CD4-positive, CD25-positive, alpha-beta regulatory T cell (primary cell): ENCODE data around the gene SUSD6. TPM values are rescaled to one million over a fixed set of nuclear protein-coding genes. Genes with fewer than 3 reads are reported as not detected.
"Not testable (repeated sequence)": the region's sequence is repeated elsewhere in the genome, so short reads cannot be mapped to it uniquely, and the experiment has no call there.

ENCODE experiments used
- ATAC-seq, 2 donors: fragments of 150-1000 bp; cut with Tn5 transposase; one replicate each; pipeline ENCODE4 v1.10.0; 2021; ENCODE audit warnings: low read depth in 2 of 2, moderate number of reproducible peaks in 2 of 2, moderate library complexity in 1 of 2
- DNase-seq, 3 donors: peaks; one replicate each; pipeline versions ENCODE4 v3.0.0 to v3.0.0-alpha.2; 2012 to 2022; ENCODE audit warnings: mixed read lengths in 1 of 3
- H3K27ac ChIP-seq: one replicate; pipeline ENCODE4 v1.7.0; 2013; ENCODE audit warnings: mild to moderate bottlenecking, low read length; ENCODE audit not compliant: insufficient read depth, poor library complexity, severe bottlenecking
- H3K27me3 ChIP-seq: one replicate; pipeline ENCODE4 v1.7.0; 2013; ENCODE audit warnings: low read length; ENCODE audit not compliant: control insufficient read depth, insufficient read depth
- H3K36me3 ChIP-seq: one replicate; pipeline ENCODE4 v1.7.0; 2013; ENCODE audit warnings: mild to moderate bottlenecking, low read length, moderate library complexity; ENCODE audit not compliant: control insufficient read depth, insufficient read depth
- H3K4me1 ChIP-seq: 2 replicates; pipeline ENCODE4 v1.7.0; 2013; ENCODE audit warnings: mild to moderate bottlenecking, low read length; ENCODE audit not compliant: insufficient read depth, control insufficient read depth, poor library complexity, severe bottlenecking
- H3K4me3 ChIP-seq: one replicate; pipeline ENCODE4 v1.7.0; 2013; ENCODE audit warnings: low read depth, mild to moderate bottlenecking, low read length, moderate library complexity
- H3K9me3 ChIP-seq, 2 experiments: 1 replicate in 1 of 2; 2 replicates in 1 of 2; pipeline ENCODE4 v1.7.0; 2013; ENCODE audit warnings: low read length in 2 of 2, mild to moderate bottlenecking in 1 of 2, moderate library complexity in 1 of 2; ENCODE audit not compliant: control insufficient read depth in 2 of 2
- H3K27ac Mint-ChIP-seq, 3 donors: one replicate each; pipeline ENCODE4 v1.8.0; 2020 to 2022; ENCODE audit warnings: mild to moderate bottlenecking in 3 of 3, mixed read lengths in 3 of 3, moderate library complexity in 2 of 3
- H3K27me3 Mint-ChIP-seq: one replicate; pipeline ENCODE4 v1.8.0; 2022; ENCODE audit warnings: mild to moderate bottlenecking, mixed read lengths
- H3K36me3 Mint-ChIP-seq: one replicate; pipeline ENCODE4 v1.8.0; 2020; ENCODE audit warnings: mixed read lengths
- H3K4me1 Mint-ChIP-seq, 4 donors: one replicate each; pipeline ENCODE4 v1.8.0; 2020 to 2022; ENCODE audit warnings: mixed read lengths in 4 of 4, mild to moderate bottlenecking in 1 of 4
- H3K4me3 Mint-ChIP-seq, 4 donors: one replicate each; pipeline ENCODE4 v1.8.0; 2020 to 2022; ENCODE audit warnings: mild to moderate bottlenecking in 4 of 4, mixed read lengths in 4 of 4, moderate library complexity in 3 of 4
- H3K9me3 Mint-ChIP-seq, 7 donors: one replicate each; pipeline ENCODE4 v1.8.0; 2020 to 2022; ENCODE audit warnings: mixed read lengths in 7 of 7, mild to moderate bottlenecking in 3 of 7, moderate library complexity in 2 of 7
- polyA plus RNA-seq, 4 donors: library from polyadenylated mRNA; unstranded; fragments of 300-500 nt; fragmentation: Illumina TruSeq; gene quantifications; one replicate each; pipeline ENCODE4 v1.2.3, GENCODE V29; 2021
- total RNA-seq: library from RNA; stranded (reverse); gene quantifications from one replicate; pipeline ENCODE4 v1.2.3, GENCODE V29; 2022

The SUSD6 gene
- total and polyA plus RNA-seq, 5 donors from 2014 or later, result 7.7 to 101 (median 9.6) TPM

DNA sequence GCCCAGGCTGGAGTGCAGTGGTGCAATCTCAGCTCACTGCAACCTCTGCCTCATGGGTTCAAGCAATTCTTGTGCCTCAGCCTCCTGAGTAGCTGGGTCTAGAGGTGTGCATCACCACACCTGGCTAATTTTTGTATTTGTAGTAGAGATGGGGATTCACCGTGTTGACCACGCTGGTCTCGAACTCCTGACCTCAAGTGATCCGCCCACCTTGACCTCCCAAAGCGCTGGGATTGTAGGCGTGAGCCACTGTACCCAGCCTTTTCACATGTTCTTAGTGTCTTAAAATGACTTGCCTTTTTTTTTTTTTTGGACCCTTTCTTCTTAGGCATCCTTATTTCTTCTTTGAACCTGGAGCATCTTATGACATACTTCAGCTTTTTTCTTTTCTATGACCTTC is 87.8 kb downstream of the SUSD6 start:
- H3K36me3 ChIP-seq, result peaks cover 12% of the 10 kb centered on the region
- not testable (repeated sequence) for H3K4me3 Mint-ChIP-seq, H3K36me3 Mint-ChIP-seq, H3K27ac ChIP-seq, H3K9me3 ChIP-seq, ATAC-seq, DNase-seq, H3K27me3 ChIP-seq, H3K9me3 Mint-ChIP-seq, H3K27me3 Mint-ChIP-seq, H3K4me3 ChIP-seq
- H3K4me1 ChIP-seq, result peaks cover 37% of the 10 kb centered on the region
- H3K27ac Mint-ChIP-seq, result peak overlapping the region in 2 of 3 donors; percentile 8 to 44
- H3K4me1 Mint-ChIP-seq, result peaks cover 46 to 84% (median 64%) of the 10 kb centered on the region in 4 donors

DNA sequence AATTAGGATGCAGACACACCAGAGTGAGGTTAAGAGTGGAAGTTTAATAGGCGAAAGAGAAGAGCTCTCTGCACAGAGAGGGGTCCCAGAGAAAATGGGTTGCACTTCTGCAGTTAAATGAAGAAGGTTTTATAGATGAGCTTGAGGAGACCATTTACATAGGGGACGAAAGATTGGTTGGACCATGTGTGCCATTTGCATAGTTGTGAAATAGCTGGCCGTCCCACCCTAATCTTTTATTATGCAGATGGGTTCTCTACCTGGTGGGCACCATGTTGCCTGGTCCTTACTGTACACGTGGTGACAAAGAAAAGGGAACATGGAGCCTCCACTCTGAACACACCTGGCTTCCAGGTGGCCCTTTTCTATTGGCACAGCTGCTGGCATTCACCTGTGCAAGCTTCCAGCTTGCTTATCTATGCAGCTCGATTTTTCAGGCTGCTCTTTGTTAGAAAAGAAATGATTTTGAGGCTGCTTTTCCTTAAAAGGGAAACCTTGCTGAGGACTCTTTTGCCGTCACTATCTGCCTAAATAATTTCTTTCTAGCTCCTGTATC is 88.4 kb downstream of the SUSD6 start:
- Histone ChIP-seq H3K27me3 (no peaks in the 10 kb centered on the region), H3K4me3 (no peak overlapping the region), H3K4me1 (peaks cover 35% of the 10 kb centered on the region), H3K36me3 (peaks cover 18% of the 10 kb centered on the region), H3K27ac (no peak overlapping the region), H3K9me3 (no peaks in the 10 kb centered on the region)
- DNase-seq, result no peak
- Mint-ChIP-seq H3K9me3 (peaks cover 0 to 1% (median 0%) of the 10 kb centered on the region in 7 donors), H3K4me1 (peaks cover 46 to 79% (median 62%) of the 10 kb centered on the region in 4 donors), H3K4me3 (no peak overlapping the region), H3K36me3 (peaks cover 8% of the 10 kb centered on the region), H3K27ac (peak overlapping the region in 2 of 3 donors; percentile 44 to 67), H3K27me3 (no peaks in the 10 kb centered on the region)
- no peak for ATAC-seq

DNA sequence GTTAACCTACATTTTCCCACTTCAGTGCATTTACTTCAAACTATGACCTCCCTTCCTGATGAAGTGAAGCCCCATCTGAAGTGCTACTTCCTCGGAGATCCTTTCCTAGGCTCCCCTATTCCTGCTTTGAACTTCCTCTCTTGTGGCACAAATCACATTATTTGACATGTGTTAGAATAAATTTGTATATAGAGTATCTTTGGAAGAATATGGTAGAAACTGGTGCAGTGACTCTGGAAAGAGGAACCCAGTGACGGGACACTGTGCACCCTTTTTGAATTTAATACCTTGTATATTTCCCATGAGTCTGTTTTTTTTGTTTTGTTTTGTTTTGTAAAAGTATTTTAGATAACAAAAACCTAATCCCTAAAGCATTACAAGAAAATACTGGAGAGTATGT is 89.2 kb downstream of the SUSD6 start:
- Histone ChIP-seq H3K27ac (no peak overlapping the region), H3K36me3 (peaks cover 24% of the 10 kb centered on the region), H3K9me3 (no peaks in the 10 kb centered on the region), H3K27me3 (no peaks in the 10 kb centered on the region), H3K4me1 (peaks cover 27% of the 10 kb centered on the region), H3K4me3 (no peak overlapping the region)
- H3K27ac Mint-ChIP-seq, result peak overlapping the region in 2 of 3 donors; percentile 23 to 67
- H3K4me1 Mint-ChIP-seq, result peaks cover 46 to 72% (median 59%) of the 10 kb centered on the region in 4 donors
- peaks cover 0 to 1% (median 0%) of the 10 kb centered on the region in 7 donors for H3K9me3 Mint-ChIP-seq
- no peaks in the 10 kb centered on the region for H3K27me3 Mint-ChIP-seq
- peak overlapping the region in 1 of 4 donors; percentile 39 for H3K4me3 Mint-ChIP-seq
- DNase-seq (no peak), ATAC-seq (no peak)
- peaks cover 8% of the 10 kb centered on the region for H3K36me3 Mint-ChIP-seq

DNA sequence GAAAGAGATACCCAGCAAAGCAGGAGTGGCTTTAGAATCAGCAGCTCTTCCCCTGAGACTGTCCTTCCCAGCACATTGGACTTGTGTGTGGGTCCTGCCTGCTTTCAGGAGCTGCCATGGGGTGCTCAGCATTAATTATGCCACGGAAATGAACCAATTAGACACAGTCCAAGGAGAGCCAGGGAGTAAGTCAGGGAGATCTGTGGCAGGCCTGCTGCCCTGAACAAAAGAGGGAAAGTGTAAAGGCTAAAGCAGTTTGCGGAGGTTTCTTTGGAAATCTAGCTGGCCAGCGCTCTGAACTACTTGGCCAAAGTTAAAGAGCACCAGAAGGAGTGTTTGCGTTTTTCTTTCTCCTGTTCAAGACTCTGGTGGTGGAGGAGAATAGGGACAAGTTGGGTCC is 89.9 kb downstream of the SUSD6 start:
- Histone ChIP-seq H3K27ac (no peak overlapping the region), H3K27me3 (no peaks in the 10 kb centered on the region), H3K4me1 (peaks cover 20% of the 10 kb centered on the region), H3K4me3 (no peak overlapping the region), H3K36me3 (peaks cover 31% of the 10 kb centered on the region), H3K9me3 (no peaks in the 10 kb centered on the region)
- no peak for DNase-seq
- Mint-ChIP-seq H3K4me3 (no peak overlapping the region), H3K27me3 (no peaks in the 10 kb centered on the region), H3K9me3 (peaks cover 0 to 1% (median 0%) of the 10 kb centered on the region in 7 donors), H3K27ac (peak overlapping the region; percentile 23 to 72 (median 61)), H3K4me1 (peaks cover 39 to 67% (median 52%) of the 10 kb centered on the region in 4 donors), H3K36me3 (peaks cover 13% of the 10 kb centered on the region)
- no peak for ATAC-seq

DNA sequence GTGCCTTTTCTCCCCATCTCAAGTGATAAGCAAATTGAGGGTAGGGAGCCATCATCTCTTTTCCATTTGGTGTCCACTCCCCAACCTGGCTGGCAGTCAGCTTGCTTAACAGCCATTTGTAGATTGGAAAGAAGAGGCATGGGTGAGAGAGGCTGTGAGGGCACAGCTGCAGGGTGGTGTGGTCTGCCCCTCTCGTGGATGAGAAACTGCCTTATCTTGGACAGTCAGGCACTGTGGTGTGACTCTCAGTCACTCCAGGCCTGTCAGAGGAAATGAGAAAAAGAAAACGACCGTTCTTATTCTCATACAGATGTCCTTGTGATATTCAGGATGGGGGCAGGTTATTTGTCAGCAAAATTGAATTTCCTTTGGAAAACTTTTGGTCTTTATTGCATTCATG is 90.5 kb downstream of the SUSD6 start:
- peaks cover 18% of the 10 kb centered on the region for H3K36me3 Mint-ChIP-seq
- H3K9me3 Mint-ChIP-seq, result peaks cover 0 to 1% (median 0%) of the 10 kb centered on the region in 7 donors
- no peak for DNase-seq
- H3K9me3 ChIP-seq, result no peaks in the 10 kb centered on the region
- H3K36me3 ChIP-seq, result peaks cover 37% of the 10 kb centered on the region
- H3K4me1 Mint-ChIP-seq, result peaks cover 34 to 62% (median 46%) of the 10 kb centered on the region in 4 donors
- H3K27ac Mint-ChIP-seq, result peak overlapping the region in 1 of 3 donors; percentile 75
- H3K4me3 ChIP-seq, result no peak overlapping the region
- no peaks in the 10 kb centered on the region for H3K27me3 Mint-ChIP-seq
- ATAC-seq, result no peak
- H3K27me3 ChIP-seq, result no peaks in the 10 kb centered on the region
- H3K4me1 ChIP-seq, result peaks cover 15% of the 10 kb centered on the region
- H3K4me3 Mint-ChIP-seq, result no peak overlapping the region
- no peak overlapping the region for H3K27ac ChIP-seq

DNA sequence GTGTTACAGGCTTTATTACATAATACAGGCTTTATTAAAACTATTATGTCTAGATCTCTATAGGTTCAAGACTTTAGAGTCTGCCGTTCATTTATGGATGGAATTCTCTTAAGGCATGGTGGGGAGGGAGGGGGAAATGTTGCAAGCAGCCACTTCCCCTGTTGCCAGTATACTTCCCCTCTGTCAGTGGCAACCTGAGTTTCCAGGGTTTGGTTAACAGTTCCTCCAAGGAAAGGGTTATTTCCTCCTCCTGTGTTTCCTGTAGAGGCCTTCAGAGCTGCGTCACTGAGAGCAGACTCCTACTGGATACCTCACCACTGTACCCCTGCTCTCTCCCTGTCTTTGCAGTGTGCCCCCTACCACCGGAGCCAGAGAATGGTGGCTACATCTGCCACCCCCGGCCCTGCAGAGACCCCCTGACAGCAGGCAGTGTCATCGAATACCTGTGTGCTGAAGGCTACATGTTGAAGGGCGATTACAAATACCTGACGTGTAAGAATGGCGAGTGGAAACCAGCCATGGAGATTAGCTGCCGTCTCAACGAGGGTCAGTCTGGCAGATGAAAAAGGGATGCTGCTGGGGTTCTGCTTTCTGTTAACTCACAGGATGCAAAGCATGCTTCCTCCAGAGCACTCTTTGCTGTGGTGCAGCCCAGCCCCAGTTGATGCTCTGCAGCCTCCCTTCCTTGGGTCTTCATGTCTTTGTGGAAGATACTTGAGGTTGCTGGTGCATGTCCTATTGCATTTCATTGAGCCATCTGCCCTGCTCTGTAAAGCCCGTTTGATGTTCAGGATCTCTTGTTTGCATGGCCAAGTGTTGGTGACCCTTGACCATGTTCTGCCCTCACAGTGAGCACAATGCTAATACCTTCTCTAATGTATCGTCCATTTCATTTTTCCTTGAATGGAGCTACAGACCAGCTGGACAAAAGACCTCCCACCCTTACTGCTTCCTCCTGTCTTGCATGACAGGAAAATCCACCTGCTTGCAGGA is 91.9 kb downstream of the SUSD6 start:
- H3K4me1 ChIP-seq, result peaks cover 9% of the 10 kb centered on the region
- H3K4me1 Mint-ChIP-seq, result peaks cover 28 to 49% (median 35%) of the 10 kb centered on the region in 4 donors
- H3K27ac ChIP-seq, result no peak overlapping the region
- H3K27me3 ChIP-seq, result no peaks in the 10 kb centered on the region
- peaks cover 51% of the 10 kb centered on the region for H3K36me3 ChIP-seq
- no peak overlapping the region for H3K4me3 ChIP-seq
- H3K27ac Mint-ChIP-seq, result peak overlapping the region; percentile 6 to 75 (median 60)
- peaks cover 26% of the 10 kb centered on the region for H3K36me3 Mint-ChIP-seq
- peak overlapping the region in 1 of 4 donors; percentile 17 for H3K4me3 Mint-ChIP-seq
- no peak for DNase-seq
- ATAC-seq, result peak in 1 of 2 donors; percentile 24
- peaks cover 0 to 1% (median 0%) of the 10 kb centered on the region in 7 donors for H3K9me3 Mint-ChIP-seq
- H3K27me3 Mint-ChIP-seq, result no peaks in the 10 kb centered on the region
- H3K9me3 ChIP-seq, result no peaks in the 10 kb centered on the region

DNA sequence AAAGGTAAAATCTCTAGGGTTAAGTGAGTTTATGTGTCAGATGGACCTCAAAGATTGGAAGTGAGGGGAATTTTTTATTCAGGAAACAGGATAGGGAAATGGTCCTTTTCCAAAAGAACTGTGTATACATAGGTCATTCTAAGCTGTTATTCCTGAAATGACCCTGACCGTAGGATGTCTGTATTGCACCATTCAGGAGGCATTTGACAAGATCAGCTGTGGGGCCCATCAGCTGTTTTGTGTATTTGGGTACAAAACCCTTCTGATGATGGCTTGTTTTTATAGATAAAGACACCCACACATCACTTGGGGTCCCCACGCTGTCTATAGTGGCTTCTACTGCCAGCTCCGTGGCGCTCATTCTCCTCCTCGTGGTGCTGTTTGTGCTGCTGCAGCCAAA is 92.9 kb downstream of the SUSD6 start:
- ATAC-seq, result no peak

More for the DNA sequence above, 92.9 kb downstream of the SUSD6 start:
- H3K4me3 Mint-ChIP-seq, result no peak overlapping the region
- Histone ChIP-seq H3K27me3 (no peaks in the 10 kb centered on the region), H3K4me1 (peaks cover 9% of the 10 kb centered on the region), H3K27ac (no peak overlapping the region), H3K9me3 (no peaks in the 10 kb centered on the region), H3K36me3 (peaks cover 60% of the 10 kb centered on the region), H3K4me3 (no peak overlapping the region)
- no peak for DNase-seq
- no peaks in the 10 kb centered on the region for H3K27me3 Mint-ChIP-seq
- H3K27ac Mint-ChIP-seq, result peak overlapping the region; percentile 51 to 75 (median 60)
- H3K9me3 Mint-ChIP-seq, result peaks cover 0 to 1% (median 0%) of the 10 kb centered on the region in 7 donors
- H3K4me1 Mint-ChIP-seq, result peaks cover 21 to 40% (median 31%) of the 10 kb centered on the region in 4 donors
- peaks cover 32% of the 10 kb centered on the region for H3K36me3 Mint-ChIP-seq
